Fibroblast of villous mesenchyme (primary cell): ENCODE measurements around the gene TPSAB1. TPM values are rescaled to one million over a fixed set of nuclear protein-coding genes. Genes with fewer than 3 reads are reported as not detected.

Source experiments
- DNase-seq: peaks from one replicate; pipeline ENCODE4 v3.0.0-alpha.2; 2010; ENCODE audit warnings: low read depth
- H3K4me3 ChIP-seq: 2 replicates; pipeline ENCODE4 v1.5.1; 2011; ENCODE audit warnings: low read depth, mild to moderate bottlenecking, low read length
- total RNA-seq: library from RNA; depleted of rRNA; stranded (reverse); fragments of >200 nt; gene quantifications from 2 replicates; pipeline ENCODE4 v1.2.3, GENCODE V29; 2012
- TF ChIP-seq, protein P1 (sequence below): IDR thresholded peaks from 2 replicates; pipeline ENCODE4 v1.5.1; 2012; ENCODE audit warnings: low read depth, mild to moderate bottlenecking, low read length; ENCODE audit not compliant: insufficient read depth

TPSAB1 gene
- total RNA-seq, 1 donor, result not detected

- no peak for DNase-seq
- TF ChIP-seq, protein P1, sequence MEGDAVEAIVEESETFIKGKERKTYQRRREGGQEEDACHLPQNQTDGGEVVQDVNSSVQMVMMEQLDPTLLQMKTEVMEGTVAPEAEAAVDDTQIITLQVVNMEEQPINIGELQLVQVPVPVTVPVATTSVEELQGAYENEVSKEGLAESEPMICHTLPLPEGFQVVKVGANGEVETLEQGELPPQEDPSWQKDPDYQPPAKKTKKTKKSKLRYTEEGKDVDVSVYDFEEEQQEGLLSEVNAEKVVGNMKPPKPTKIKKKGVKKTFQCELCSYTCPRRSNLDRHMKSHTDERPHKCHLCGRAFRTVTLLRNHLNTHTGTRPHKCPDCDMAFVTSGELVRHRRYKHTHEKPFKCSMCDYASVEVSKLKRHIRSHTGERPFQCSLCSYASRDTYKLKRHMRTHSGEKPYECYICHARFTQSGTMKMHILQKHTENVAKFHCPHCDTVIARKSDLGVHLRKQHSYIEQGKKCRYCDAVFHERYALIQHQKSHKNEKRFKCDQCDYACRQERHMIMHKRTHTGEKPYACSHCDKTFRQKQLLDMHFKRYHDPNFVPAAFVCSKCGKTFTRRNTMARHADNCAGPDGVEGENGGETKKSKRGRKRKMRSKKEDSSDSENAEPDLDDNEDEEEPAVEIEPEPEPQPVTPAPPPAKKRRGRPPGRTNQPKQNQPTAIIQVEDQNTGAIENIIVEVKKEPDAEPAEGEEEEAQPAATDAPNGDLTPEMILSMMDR, result no peak
These were observed 28.8 kb upstream of the TPSAB1 start for GRCh38 chr16:1211451-1212268.

DNA sequence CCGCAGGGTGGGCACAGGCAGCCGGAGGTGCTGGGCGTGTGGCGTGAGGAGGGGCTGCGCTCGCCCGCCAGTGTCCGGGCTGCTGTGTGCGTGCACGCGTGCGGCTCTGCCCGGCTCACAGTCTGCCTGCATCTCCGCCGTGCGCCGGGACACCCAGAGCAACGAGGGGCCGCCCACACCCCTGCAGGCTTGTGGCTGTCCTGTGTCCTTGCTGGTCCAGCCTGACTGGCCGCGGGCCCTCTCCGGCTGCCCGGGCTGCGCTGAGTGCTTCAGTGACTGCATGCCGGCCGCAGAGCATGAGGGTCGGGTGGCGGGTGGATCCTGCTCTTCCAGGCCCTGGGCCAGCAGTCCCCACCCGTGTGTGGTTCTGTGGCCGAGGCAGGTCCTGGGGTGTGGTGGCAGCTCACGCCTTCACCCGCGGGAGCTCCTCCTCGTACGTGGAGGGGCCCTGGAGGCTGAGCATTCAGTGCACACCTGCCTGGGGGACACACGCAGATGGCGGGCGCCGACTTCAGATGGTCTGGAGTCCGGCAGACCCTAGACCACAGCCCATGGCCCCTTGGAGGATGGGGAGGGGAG lies 27.8 kb upstream of the TPSAB1 start:
- H3K4me3 ChIP-seq, result no peak overlapping the region
- no peak for DNase-seq
- TF ChIP-seq, protein P1, result no peak

More at GRCh38 chr16:1211451-1212268, 28.8 kb upstream of the TPSAB1 start:
- H3K4me3 ChIP-seq, result no peak overlapping the region

- DNase-seq, result no peak
- TF ChIP-seq, protein P1, result no peak
- H3K4me3 ChIP-seq, result no peak overlapping the region
These were observed 27.3 kb upstream of the TPSAB1 start for GRCh38 chr16:1213231-1213630.

DNA sequence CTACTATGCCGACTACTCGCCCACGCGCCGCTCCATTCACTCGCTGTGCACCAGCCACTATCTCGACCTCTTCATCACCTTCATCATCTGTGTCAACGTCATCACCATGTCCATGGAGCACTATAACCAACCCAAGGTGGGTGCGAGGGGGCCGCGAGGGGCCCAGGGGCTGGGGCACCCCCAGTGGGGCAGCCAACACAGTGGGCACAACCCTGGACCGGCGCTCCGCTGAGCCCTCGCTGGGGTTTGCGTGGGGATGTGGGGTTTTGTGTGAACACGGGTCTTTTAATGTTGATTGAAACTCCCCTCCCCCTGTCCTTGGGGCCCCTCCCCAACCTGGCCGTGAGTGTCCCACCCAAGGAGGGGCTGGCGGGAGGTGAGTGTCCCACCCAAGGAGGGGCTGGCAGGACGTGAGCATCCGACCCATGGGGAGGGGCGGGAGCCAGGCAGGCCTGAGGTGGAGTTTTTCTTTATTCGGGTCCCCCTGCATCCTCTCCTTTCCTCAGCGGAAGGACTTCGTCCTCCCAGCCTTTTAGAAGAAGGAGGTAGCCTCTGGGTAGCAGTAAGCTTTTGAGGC lies 26.6 kb upstream of the TPSAB1 start:
- no peak for DNase-seq
- TF ChIP-seq, protein P1, result no peak
- H3K4me3 ChIP-seq, result no peak overlapping the region

DNA sequence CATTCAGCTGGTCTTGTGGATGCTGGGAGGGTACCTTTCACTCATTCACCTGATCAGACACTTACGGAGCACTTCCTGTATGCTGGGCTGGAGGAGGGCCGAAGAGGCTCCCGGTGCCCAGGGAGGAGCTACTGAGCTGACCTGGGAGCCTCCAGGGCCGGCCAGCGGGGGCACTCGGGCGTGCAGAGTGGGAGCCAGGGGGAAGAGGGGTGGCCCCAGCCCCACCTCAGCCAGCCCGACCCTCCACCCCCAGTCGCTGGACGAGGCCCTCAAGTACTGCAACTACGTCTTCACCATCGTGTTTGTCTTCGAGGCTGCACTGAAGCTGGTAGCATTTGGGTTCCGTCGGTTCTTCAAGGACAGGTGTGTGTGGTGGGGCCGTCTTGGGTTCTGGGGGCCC lies 25.8 kb upstream of the TPSAB1 start:
- DNase-seq, result no peak
- TF ChIP-seq, protein P1, result no peak
- H3K4me3 ChIP-seq, result no peak overlapping the region

DNA sequence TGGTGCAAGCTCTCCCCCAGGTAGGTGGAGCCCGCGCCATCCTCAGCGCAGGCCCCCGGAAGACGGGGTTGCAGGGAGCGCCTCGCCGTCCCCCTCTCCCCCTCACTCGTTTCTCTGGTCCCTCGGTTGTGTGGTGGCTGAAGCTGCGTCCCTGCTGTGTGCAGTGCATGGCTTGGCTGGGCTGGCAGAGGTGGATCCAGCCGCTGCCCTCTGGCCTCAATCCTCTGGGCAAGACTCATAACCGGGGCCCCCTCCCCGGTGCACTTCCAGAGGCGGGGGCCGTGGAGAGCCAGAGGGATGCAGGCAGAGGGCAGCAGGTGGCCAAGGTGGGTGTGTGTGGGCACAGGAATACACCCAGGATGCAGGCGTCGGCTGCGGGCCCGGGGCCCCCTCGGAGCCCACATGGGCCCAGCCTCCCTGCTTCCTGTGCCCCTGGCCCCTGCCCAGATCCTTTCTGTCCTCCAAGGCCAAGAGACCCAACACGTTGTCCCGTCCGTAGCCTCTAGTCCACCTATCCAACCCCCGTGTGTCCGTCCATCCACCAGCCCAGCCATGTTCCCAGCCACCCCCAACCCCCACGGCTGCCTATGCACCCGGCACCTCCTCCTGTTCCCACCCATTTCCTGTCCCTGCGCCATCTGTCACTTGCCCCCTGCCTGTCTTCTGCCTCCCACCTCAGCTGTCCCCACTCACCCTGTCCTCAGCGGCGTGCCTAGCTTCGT lies 24.8 kb upstream of the TPSAB1 start:
- TF ChIP-seq, protein P1, result no peak
- no peak for DNase-seq
- H3K4me3 ChIP-seq, result no peak overlapping the region
